ENCODE results near the gene TSR3.
A peak's percentile ranks its signal among the peaks of the same experiment; 100 is the strongest.

The TSR3 gene

GRCh38 chr16:1378804-1379303 is 27.2 kb upstream of the TSR3 start:
- peak; percentile 83 for DNase-seq (ENCODE audit: low read depth)
- peak overlapping the region; percentile 62 for H3K4me3 ChIP-seq (ENCODE audit: low read depth, low read length)
- TF ChIP-seq POLR2A (IDR thresholded peaks at IDR 0.05; ENCODE audit: extremely low read depth, insufficient read length), result no peak
- TF ChIP-seq MAX (IDR thresholded peaks at IDR 0.05; ENCODE audit: low read depth, low read length), result no peak
- TF ChIP-seq CTCF (IDR thresholded peaks at IDR 0.05; ENCODE audit: low read depth, low read length), result no peak
- no peak for TF ChIP-seq MYC (IDR thresholded peaks at IDR 0.05; ENCODE audit: low read depth, low read length)

- TF ChIP-seq POLR2A (IDR thresholded peaks at IDR 0.05; ENCODE audit: extremely low read depth, insufficient read length) (no peak), MAX (IDR thresholded peaks at IDR 0.05; ENCODE audit: low read depth, low read length) (no peak), CTCF (IDR thresholded peaks at IDR 0.05; ENCODE audit: low read depth, low read length) (no peak), MYC (IDR thresholded peaks at IDR 0.05; ENCODE audit: low read depth, low read length) (no peak)
- no peak for DNase-seq (ENCODE audit: low read depth)
Measured at GRCh38 chr16:1378087-1378803, 26.6 kb upstream of the TSR3 start.

GRCh38 chr16:1377406-1378010 is 25.8 kb upstream of the TSR3 start:
- no peak for DNase-seq (ENCODE audit: low read depth)
- no peak overlapping the region for H3K4me3 ChIP-seq (ENCODE audit: low read depth, low read length)
- TF ChIP-seq CTCF (IDR thresholded peaks at IDR 0.05; ENCODE audit: low read depth, low read length) (no peak), MAX (IDR thresholded peaks at IDR 0.05; ENCODE audit: low read depth, low read length) (no peak), MYC (IDR thresholded peaks at IDR 0.05; ENCODE audit: low read depth, low read length) (no peak), POLR2A (IDR thresholded peaks at IDR 0.05; ENCODE audit: extremely low read depth, insufficient read length) (no peak)

More at GRCh38 chr16:1378087-1378803, 26.6 kb upstream of the TSR3 start:
- peak overlapping the region; percentile 62 for H3K4me3 ChIP-seq (ENCODE audit: low read depth, low read length)

- no peak for DNase-seq (ENCODE audit: low read depth)
- TF ChIP-seq POLR2A (IDR thresholded peaks at IDR 0.05; ENCODE audit: extremely low read depth, insufficient read length) (no peak), MAX (IDR thresholded peaks at IDR 0.05; ENCODE audit: low read depth, low read length) (no peak), CTCF (IDR thresholded peaks at IDR 0.05; ENCODE audit: low read depth, low read length) (no peak), MYC (IDR thresholded peaks at IDR 0.05; ENCODE audit: low read depth, low read length) (no peak)
- no peak overlapping the region for H3K4me3 ChIP-seq (ENCODE audit: low read depth, low read length)
Measured at GRCh38 chr16:1375741-1376410, 24.2 kb upstream of the TSR3 start.

- DNase-seq (ENCODE audit: low read depth), result no peak
- H3K4me3 ChIP-seq (ENCODE audit: low read depth, low read length), result no peak overlapping the region
- no peak for TF ChIP-seq MYC (IDR thresholded peaks at IDR 0.05; ENCODE audit: low read depth, low read length)
- TF ChIP-seq CTCF (IDR thresholded peaks at IDR 0.05; ENCODE audit: low read depth, low read length), result no peak
- no peak for TF ChIP-seq POLR2A (IDR thresholded peaks at IDR 0.05; ENCODE audit: extremely low read depth, insufficient read length)
- TF ChIP-seq MAX (IDR thresholded peaks at IDR 0.05; ENCODE audit: low read depth, low read length), result no peak
Measured at GRCh38 chr16:1375298-1375640, 23.6 kb upstream of the TSR3 start.

Measured in NB4 (cell line).